GM13976 (cell line): ENCODE results near the gene DYNC2I2.

Source experiments
- DNase-seq: peaks from one replicate; pipeline ENCODE4 v3.0.0; 2012; ENCODE audit warnings: low spot score
- in situ Hi-C: fragments of 300-500 bp; cut with MboI; formaldehyde crosslinking; loops from one replicate; pipeline ENCODE4 v1.12.0; 2022; ENCODE audit warnings: low sequenced_read_pairs, mixed read lengths, inconsistent platforms; ENCODE audit not compliant: unreplicated experiment
- TF ChIP-seq, protein P1 (sequence below): IDR thresholded peaks from 2 replicates; pipeline ENCODE4 v1.5.1; 2012; ENCODE audit warnings: borderline replicate concordance, mild to moderate bottlenecking; ENCODE audit not compliant: insufficient read depth; ENCODE audit errors: extremely low read depth, missing control alignments, control extremely low read depth

The DYNC2I2 gene

DNA sequence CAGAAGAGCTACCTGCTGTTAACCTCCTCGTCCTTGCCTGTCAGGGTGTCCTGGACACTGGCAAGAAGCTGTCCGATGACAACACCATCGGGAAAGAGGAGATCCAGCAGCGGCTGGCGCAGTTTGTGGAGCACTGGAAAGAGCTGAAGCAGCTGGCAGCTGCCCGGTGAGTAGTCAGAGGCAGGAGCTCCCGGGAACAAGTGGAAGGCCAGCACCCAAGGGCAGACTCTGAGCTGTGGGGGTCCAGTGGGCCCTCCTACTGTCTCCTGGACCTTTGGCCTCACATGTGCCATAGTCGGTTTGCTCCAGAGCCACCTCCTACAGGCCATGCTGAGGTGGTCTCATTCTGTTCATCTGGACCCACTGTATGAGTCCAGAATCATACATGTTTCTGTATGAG is 38.7 kb downstream of the DYNC2I2 start:
- DNase-seq = no peak
- in situ Hi-C loops = no loop called here
- TF ChIP-seq, protein P1, sequence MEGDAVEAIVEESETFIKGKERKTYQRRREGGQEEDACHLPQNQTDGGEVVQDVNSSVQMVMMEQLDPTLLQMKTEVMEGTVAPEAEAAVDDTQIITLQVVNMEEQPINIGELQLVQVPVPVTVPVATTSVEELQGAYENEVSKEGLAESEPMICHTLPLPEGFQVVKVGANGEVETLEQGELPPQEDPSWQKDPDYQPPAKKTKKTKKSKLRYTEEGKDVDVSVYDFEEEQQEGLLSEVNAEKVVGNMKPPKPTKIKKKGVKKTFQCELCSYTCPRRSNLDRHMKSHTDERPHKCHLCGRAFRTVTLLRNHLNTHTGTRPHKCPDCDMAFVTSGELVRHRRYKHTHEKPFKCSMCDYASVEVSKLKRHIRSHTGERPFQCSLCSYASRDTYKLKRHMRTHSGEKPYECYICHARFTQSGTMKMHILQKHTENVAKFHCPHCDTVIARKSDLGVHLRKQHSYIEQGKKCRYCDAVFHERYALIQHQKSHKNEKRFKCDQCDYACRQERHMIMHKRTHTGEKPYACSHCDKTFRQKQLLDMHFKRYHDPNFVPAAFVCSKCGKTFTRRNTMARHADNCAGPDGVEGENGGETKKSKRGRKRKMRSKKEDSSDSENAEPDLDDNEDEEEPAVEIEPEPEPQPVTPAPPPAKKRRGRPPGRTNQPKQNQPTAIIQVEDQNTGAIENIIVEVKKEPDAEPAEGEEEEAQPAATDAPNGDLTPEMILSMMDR = no peak

DNA sequence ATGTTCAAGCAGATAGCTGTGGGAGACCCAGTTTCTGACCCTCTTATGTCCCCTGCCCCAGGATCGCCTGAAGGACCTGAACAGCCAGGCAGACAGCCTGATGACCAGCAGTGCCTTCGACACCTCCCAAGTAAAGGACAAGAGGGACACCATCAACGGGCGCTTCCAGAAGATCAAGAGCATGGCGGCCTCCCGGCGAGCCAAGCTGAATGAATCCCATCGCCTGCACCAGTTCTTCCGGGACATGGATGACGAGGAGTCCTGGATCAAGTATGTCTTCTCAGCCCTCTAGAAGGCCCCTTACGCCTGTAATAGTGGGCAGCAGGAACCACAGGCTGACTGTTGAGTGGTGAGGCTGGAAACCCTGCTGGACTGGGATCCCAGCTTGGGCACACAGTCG is 41.1 kb downstream of the DYNC2I2 start:
- no peak for DNase-seq
- TF ChIP-seq, protein P1 = no peak
- in situ Hi-C loops = no loop called here

GRCh38 chr9:128614728-128615127 is 41.9 kb downstream of the DYNC2I2 start:
- in situ Hi-C loops = no loop called here
- DNase-seq = no peak
- TF ChIP-seq, protein P1 = no peak

GRCh38 chr9:128611600-128612394 is 44.9 kb downstream of the DYNC2I2 start:
- in situ Hi-C loops = no loop called here
- DNase-seq = no peak
- TF ChIP-seq, protein P1 = no peak

DNA sequence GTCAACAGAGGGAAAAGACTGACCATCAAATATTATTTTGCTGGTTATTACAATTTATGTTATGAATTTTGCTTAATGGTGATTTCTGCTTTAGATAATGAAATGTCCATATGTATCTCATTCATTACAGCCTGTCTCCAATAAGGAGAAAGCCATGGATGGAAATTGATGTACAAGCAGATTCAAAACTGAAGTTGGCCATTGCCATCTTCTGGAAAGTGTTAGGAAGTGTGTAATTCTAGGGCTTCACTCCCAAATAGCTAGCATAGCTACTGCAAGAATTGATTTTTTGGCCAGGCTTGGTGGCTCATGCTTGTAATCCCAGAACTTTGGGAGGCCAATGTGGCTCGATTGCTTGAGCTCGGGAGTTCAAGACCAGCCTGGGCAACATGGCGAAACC is 45.8 kb downstream of the DYNC2I2 start:
- no peak for DNase-seq
- TF ChIP-seq, protein P1 = no peak
- in situ Hi-C loops = no loop called here

- in situ Hi-C loops = no loop called here
- DNase-seq = no peak
- TF ChIP-seq, protein P1 = no peak
These were observed 48.9 kb downstream of the DYNC2I2 start for GRCh38 chr9:128607642-128608350.
